MCF 10A (cell line): Measurements from ENCODE around the gene TRPV6. TPM values are rescaled to one million over a fixed set of nuclear protein-coding genes. Genes with fewer than 3 reads are reported as not detected.

Experiments
- BruUV-seq: library from RNA; stranded (reverse); fragments of 400-500 nt; replicated peaks from 2 replicates; lab custom pipeline; 2021; lab: Mats Ljungman, UMichigan
- CTCF ChIA-PET: fragments of 300-600 bp; sonication (Branson Sonifier 250); formaldehyde crosslinking; extraction: SDS; loops from one replicate; lab custom pipeline; 2021; ENCODE audit warnings: antibody characterized with exemption, inconsistent platforms; lab: Yijun Ruan, JAX
- POLR2A ChIA-PET: fragments of 300-600, 350-650 bp; sonication (Branson Sonifier 250); formaldehyde crosslinking; extraction: SDS; loops from one replicate; lab custom pipeline; 2020; ENCODE audit warnings: antibody characterized with exemption, inconsistent platforms; lab: Yijun Ruan, JAX
- DNase-seq: peaks from one replicate; pipeline ENCODE4 v3.0.0-alpha.2; 2018; ENCODE audit not compliant: unreplicated experiment
- H3K27ac Mint-ChIP-seq: one replicate; pipeline ENCODE4 v1.8.0; 2022; ENCODE audit warnings: mild to moderate bottlenecking, low read depth, mixed read lengths; ENCODE audit not compliant: unreplicated experiment
- H3K27me3 Mint-ChIP-seq: one replicate; pipeline ENCODE4 v1.8.0; 2022; ENCODE audit warnings: mixed read lengths; ENCODE audit not compliant: insufficient read depth, unreplicated experiment
- H3K36me3 Mint-ChIP-seq: one replicate; pipeline ENCODE4 v1.8.0; 2022; ENCODE audit warnings: mild to moderate bottlenecking, moderate library complexity, mixed read lengths; ENCODE audit not compliant: insufficient read depth, unreplicated experiment
- H3K4me1 Mint-ChIP-seq: one replicate; pipeline ENCODE4 v1.8.0; 2022; ENCODE audit warnings: mixed read lengths; ENCODE audit not compliant: insufficient read depth, unreplicated experiment
- H3K4me3 Mint-ChIP-seq: one replicate; pipeline ENCODE4 v1.8.0; 2022; ENCODE audit warnings: mild to moderate bottlenecking, moderate library complexity, mixed read lengths; ENCODE audit not compliant: unreplicated experiment
- H3K9me3 Mint-ChIP-seq: one replicate; pipeline ENCODE4 v1.8.0; 2022; ENCODE audit warnings: mixed read lengths; ENCODE audit not compliant: unreplicated experiment
- CTCF ChIP-seq: fragments of 200-600 bp; IDR thresholded peaks from one replicate; pipeline ENCODE4 v1.8.0; 2022; ENCODE audit warnings: antibody characterized with exemption, mild to moderate bottlenecking; ENCODE audit not compliant: unreplicated experiment
- intact Hi-C: fragments of 100-400 bp; cut with micrococcal nuclease; formaldehyde crosslinking; loops from 2 replicates; pipeline ENCODE4 v1.14.1; 2022
- total RNA-seq: library from RNA; stranded (reverse); gene quantifications from 2 replicates; pipeline ENCODE4 v1.2.3, GENCODE V29; 2022

The TRPV6 gene
- total RNA-seq, 1 experiment from 2014 or later: 0.30 TPM

GRCh38 chr7:142851919-142852318 lies 33.6 kb downstream of the TRPV6 start:
- POLR2A ChIA-PET: no interaction called here

GRCh38 chr7:142851269-142851668 lies 34.3 kb downstream of the TRPV6 start:
- H3K4me1 Mint-ChIP-seq: peaks cover 22% of the 10 kb centered on the region
- intact Hi-C loops: no loop called here

More at GRCh38 chr7:142851919-142852318, 33.6 kb downstream of the TRPV6 start:
- no peak for DNase-seq
- BruUV-seq: no TSS peak
- no peak for TF ChIP-seq CTCF
- intact Hi-C loops: no loop called here
- peaks cover 26% of the 10 kb centered on the region for H3K4me1 Mint-ChIP-seq
- H3K9me3 Mint-ChIP-seq: no peaks in the 10 kb centered on the region
- H3K27ac Mint-ChIP-seq: no peak overlapping the region
- peaks cover 66% of the 10 kb centered on the region for H3K27me3 Mint-ChIP-seq
- CTCF ChIA-PET: interaction anchor here (0.6 to 4.4 kb wide), 17 partner anchors 11 to 393 kb away, joined by 3 to 49 read pairs (median 4); no protein-coding TSS in a partner anchor
- H3K36me3 Mint-ChIP-seq: no peaks in the 10 kb centered on the region
- H3K4me3 Mint-ChIP-seq: no peak overlapping the region

GRCh38 chr7:142847353-142847752 lies 38.2 kb downstream of the TRPV6 start:
- Mint-ChIP-seq H3K36me3 (no peaks in the 10 kb centered on the region), H3K27ac (no peak overlapping the region), H3K4me1 (no peaks in the 10 kb centered on the region), H3K4me3 (no peak overlapping the region), H3K9me3 (no peaks in the 10 kb centered on the region), H3K27me3 (peaks cover 68% of the 10 kb centered on the region)
- BruUV-seq: no TSS peak
- ChIA-PET CTCF (no interaction called here), POLR2A (no interaction called here)
- DNase-seq: no peak
- no peak for TF ChIP-seq CTCF
- intact Hi-C loops: no loop called here

More at GRCh38 chr7:142851269-142851668, 34.3 kb downstream of the TRPV6 start:
- BruUV-seq: no TSS peak
- H3K9me3 Mint-ChIP-seq: no peaks in the 10 kb centered on the region
- DNase-seq: no peak
- POLR2A ChIA-PET: no interaction called here
- H3K27me3 Mint-ChIP-seq: peaks cover 60% of the 10 kb centered on the region
- no peak overlapping the region for H3K27ac Mint-ChIP-seq
- no peaks in the 10 kb centered on the region for H3K36me3 Mint-ChIP-seq
- TF ChIP-seq CTCF: no peak
- no peak overlapping the region for H3K4me3 Mint-ChIP-seq
- CTCF ChIA-PET: interaction anchor here (0.6 to 4.4 kb wide), 12 partner anchors 12 to 388 kb away, joined by 3 to 49 read pairs (median 4); no protein-coding TSS in a partner anchor

GRCh38 chr7:142842251-142842766 lies 43.2 kb downstream of the TRPV6 start:
- H3K4me1 Mint-ChIP-seq: no peaks in the 10 kb centered on the region
- H3K36me3 Mint-ChIP-seq: no peaks in the 10 kb centered on the region
- intact Hi-C loops: no loop called here
- H3K27me3 Mint-ChIP-seq: peaks cover 29% of the 10 kb centered on the region
- H3K9me3 Mint-ChIP-seq: no peaks in the 10 kb centered on the region
- BruUV-seq: no TSS peak
- DNase-seq: no peak
- TF ChIP-seq CTCF: no peak
- POLR2A ChIA-PET: no interaction called here
- H3K4me3 Mint-ChIP-seq: no peak overlapping the region
- CTCF ChIA-PET: interaction anchor here (0.7 to 2.2 kb wide), 10 partner anchors 12 to 398 kb away, joined by 3 to 9 read pairs (median 4); partner anchors contain the start of gene EPHB6
- H3K27ac Mint-ChIP-seq: no peak overlapping the region
